Measurements from ENCODE around the gene TTLL9. TPM values are rescaled to one million over a fixed set of nuclear protein-coding genes. Genes with fewer than 3 reads are reported as not detected.

The TTLL9 gene
- polyA plus RNA-seq, 1 of the 3 experiments (the other 2 are of a cell fraction), result 0.23 TPM

DNA sequence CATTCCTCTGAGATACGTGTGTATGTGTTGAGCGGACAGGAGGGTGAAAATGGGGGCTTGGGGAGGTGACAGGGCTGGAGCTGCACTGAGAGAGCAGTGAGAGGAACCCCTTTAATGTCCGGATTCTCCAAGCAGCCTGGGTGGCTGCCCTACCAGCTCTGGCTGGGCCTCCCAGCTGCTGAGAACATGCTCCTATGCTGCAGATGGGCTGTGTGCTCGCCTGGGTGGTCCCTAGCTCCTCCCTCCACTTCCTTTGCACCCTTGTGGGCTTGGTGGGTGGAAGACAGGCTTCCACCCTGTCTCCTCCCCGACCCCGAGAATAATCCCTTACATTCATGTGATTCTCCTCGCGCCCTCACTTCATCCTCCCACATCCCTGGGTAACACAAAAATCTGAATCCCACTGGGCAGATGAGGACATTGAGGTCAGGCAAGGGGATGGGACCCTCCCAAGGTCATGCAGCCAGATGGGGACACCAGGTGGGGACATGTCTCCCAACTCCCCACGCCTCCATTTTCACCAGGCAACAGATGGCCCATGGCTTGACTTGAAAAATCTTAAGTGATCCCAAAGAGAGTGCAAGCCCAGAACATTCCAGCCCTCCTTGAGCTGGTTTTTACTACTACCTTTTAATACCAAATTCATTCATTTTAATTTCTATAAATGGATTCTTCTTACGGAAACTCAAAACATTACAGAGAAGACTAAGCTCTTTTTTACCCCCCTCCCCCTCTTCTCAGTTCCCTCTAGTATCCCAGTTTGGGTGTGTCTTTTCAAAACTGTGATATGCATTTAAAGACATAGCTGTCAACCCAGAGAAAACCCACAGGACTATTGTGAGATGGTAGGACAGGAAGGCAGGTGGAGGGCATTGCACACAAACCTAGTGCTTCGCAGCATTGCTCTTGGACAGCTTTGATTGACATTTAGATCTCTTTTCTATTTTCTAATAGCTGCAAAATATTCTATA, 86.4 kb downstream of the TTLL9 start:
- Histone ChIP-seq H4K20me1 (ENCODE audit: insufficient read depth) (no peaks in the 10 kb centered on the region), H3K4me2 (no peak overlapping the region), H3K9me3 (no peaks in the 10 kb centered on the region), H3K9me2 (no peaks in the 10 kb centered on the region), H3K79me2 (ENCODE audit: insufficient read depth) (no peaks in the 10 kb centered on the region), H3K9ac (no peak overlapping the region), H3K36me3 (replicated peaks in 1 of 2; ENCODE audit: control insufficient read depth in 1 of 2, insufficient read depth in 2 of 2, low read length in 1 of 2) (no peaks in the 10 kb centered on the region), H2AFZ (ENCODE audit: low read depth) (no peak overlapping the region), H3F3A (replicated peaks; ENCODE audit: insufficient read depth) (no peaks in the 10 kb centered on the region), H3K27me3 (ENCODE audit: insufficient read depth) (peaks cover 26% of the 10 kb centered on the region), H3K27ac (ENCODE audit: low read depth in 2 of 2, low read length in 1 of 2) (no peak overlapping the region), H3K4me3 (ENCODE audit: low read depth in 2 of 2, low read length in 1 of 2) (no peak overlapping the region), H3K4me1 (ENCODE audit: control insufficient read depth in 1 of 2, insufficient read depth in 2 of 2, low read depth in 1 of 2, low read length in 1 of 2) (no peaks in the 10 kb centered on the region)
- no peak for DNase-seq
- ChIA-PET POLR2A (no interaction called here), CTCF (interaction anchor here (0.5 to 2.7 kb wide), 4 partner anchors 21 to 1792 kb away, joined by 3 to 19 read pairs (median 4); no protein-coding TSS in a partner anchor)
- TF ChIP-seq MEF2A (IDR thresholded peaks at IDR 0.05; ENCODE audit: borderline replicate concordance, low read depth), result no peak
- no peak for TF ChIP-seq POLR2AphosphoS5 (IDR thresholded peaks at IDR 0.05; ENCODE audit: low read depth, low read length)
- TF ChIP-seq, protein P1, sequence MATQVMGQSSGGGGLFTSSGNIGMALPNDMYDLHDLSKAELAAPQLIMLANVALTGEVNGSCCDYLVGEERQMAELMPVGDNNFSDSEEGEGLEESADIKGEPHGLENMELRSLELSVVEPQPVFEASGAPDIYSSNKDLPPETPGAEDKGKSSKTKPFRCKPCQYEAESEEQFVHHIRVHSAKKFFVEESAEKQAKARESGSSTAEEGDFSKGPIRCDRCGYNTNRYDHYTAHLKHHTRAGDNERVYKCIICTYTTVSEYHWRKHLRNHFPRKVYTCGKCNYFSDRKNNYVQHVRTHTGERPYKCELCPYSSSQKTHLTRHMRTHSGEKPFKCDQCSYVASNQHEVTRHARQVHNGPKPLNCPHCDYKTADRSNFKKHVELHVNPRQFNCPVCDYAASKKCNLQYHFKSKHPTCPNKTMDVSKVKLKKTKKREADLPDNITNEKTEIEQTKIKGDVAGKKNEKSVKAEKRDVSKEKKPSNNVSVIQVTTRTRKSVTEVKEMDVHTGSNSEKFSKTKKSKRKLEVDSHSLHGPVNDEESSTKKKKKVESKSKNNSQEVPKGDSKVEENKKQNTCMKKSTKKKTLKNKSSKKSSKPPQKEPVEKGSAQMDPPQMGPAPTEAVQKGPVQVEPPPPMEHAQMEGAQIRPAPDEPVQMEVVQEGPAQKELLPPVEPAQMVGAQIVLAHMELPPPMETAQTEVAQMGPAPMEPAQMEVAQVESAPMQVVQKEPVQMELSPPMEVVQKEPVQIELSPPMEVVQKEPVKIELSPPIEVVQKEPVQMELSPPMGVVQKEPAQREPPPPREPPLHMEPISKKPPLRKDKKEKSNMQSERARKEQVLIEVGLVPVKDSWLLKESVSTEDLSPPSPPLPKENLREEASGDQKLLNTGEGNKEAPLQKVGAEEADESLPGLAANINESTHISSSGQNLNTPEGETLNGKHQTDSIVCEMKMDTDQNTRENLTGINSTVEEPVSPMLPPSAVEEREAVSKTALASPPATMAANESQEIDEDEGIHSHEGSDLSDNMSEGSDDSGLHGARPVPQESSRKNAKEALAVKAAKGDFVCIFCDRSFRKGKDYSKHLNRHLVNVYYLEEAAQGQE (IDR thresholded peaks at IDR 0.05; ENCODE audit: low read depth, low read length), result no peak
- TF ChIP-seq GATA2 (CRISPR knock-in tag; IDR thresholded peaks at IDR 0.05), result no peak
- TF ChIP-seq SIN3A (IDR thresholded peaks at IDR 0.05; ENCODE audit: borderline replicate concordance, low read depth, low read length), result no peak
- TF ChIP-seq RFX5 (IDR thresholded peaks at IDR 0.05; ENCODE audit: low read length), result no peak
- no peak for TF ChIP-seq GABPA (IDR thresholded peaks at IDR 0.05; ENCODE audit: low read depth)
- no peak for TF ChIP-seq JUND (IDR thresholded peaks at IDR 0.05)
- no peak for TF ChIP-seq RAD21 (IDR thresholded peaks at IDR 0.05; ENCODE audit: low read length)
- TF ChIP-seq RCOR1 (IDR thresholded peaks at IDR 0.05; ENCODE audit: low read length), result no peak
- no peak for TF ChIP-seq YY1 (IDR thresholded peaks at IDR 0.05; ENCODE audit: low read depth)
- TF ChIP-seq ELF1 (IDR thresholded peaks at IDR 0.05), result no peak
- no peak for TF ChIP-seq EP300 (IDR thresholded peaks at IDR 0.05; ENCODE audit: borderline replicate concordance in 1 of 2, low read depth in 1 of 2, low read length in 1 of 2)
- TF ChIP-seq FOXJ3 (CRISPR knock-in tag; IDR thresholded peaks at IDR 0.05), result no peak
- TF ChIP-seq EZH2phosphoT487 (IDR thresholded peaks at IDR 0.05; ENCODE audit: borderline replicate concordance, low read depth), result no peak
- WGBS (ENCODE audit: low lambda C conversion rate), result 29% methylated on average over 11 of the region's 11 CpGs

All from SK-N-SH (cell line).